WTC11 (cell line): ENCODE measurements around the gene BAG3. TPM values are rescaled to one million over a fixed set of nuclear protein-coding genes. Genes with fewer than 3 reads are reported as not detected.
A peak's percentile ranks its signal among the peaks of the same experiment; 100 is the strongest.

ENCODE experiments used
- ATAC-seq: fragments of 200-7000 bp; cut with Tn5 transposase; 2 replicates; pipeline ENCODE4 v1.10.0; 2021; ENCODE audit warnings: mild to moderate bottlenecking, moderate library complexity
- CTCF ChIA-PET: fragments of 300-600 bp; sonication (Branson Sonifier 250); formaldehyde crosslinking; loops from one replicate; lab custom pipeline; 2021; ENCODE audit warnings: antibody characterized with exemption; lab: Charles Lee
- POLR2A ChIA-PET: fragments of 350-600 bp; sonication (Branson Sonifier 250); formaldehyde crosslinking; loops from one replicate; lab custom pipeline; 2021; ENCODE audit warnings: antibody characterized with exemption; lab: Charles Lee
- DNase-seq: peaks from one replicate; pipeline ENCODE4 v3.0.0; 2021; ENCODE audit warnings: low spot score
- H3K27ac Mint-ChIP-seq: 2 replicates; pipeline ENCODE4 v1.8.0; 2021; ENCODE audit warnings: mixed read lengths
- H3K27me3 Mint-ChIP-seq: 2 replicates; pipeline ENCODE4 v1.8.0; 2021; ENCODE audit warnings: low read depth, mild to moderate bottlenecking, moderate library complexity, mixed read lengths
- H3K36me3 Mint-ChIP-seq: 2 replicates; pipeline ENCODE4 v1.8.0; 2021; ENCODE audit warnings: mixed read lengths
- H3K4me1 Mint-ChIP-seq: 2 replicates; pipeline ENCODE4 v1.8.0; 2022; ENCODE audit warnings: mixed read lengths
- H3K4me3 Mint-ChIP-seq: 2 replicates; pipeline ENCODE4 v1.8.0; 2021; ENCODE audit warnings: mild to moderate bottlenecking, moderate library complexity, mixed read lengths
- H3K9me3 Mint-ChIP-seq: 2 replicates; pipeline ENCODE4 v1.8.0; 2021; ENCODE audit warnings: mixed read lengths
- ATF3 ChIP-seq: sonication (generic); formaldehyde crosslinking; conservative IDR thresholded peaks from 2 replicates; pipeline ENCODE4 v1.8.1; 2022; ENCODE audit warnings: mild to moderate bottlenecking, missing genetic modification reagents
- CREM ChIP-seq: sonication (generic); formaldehyde crosslinking; IDR thresholded peaks from 2 replicates; pipeline ENCODE4 v1.8.1; 2022; ENCODE audit warnings: mild to moderate bottlenecking, missing genetic modification reagents, moderate library complexity
- ELF4 ChIP-seq: sonication (generic); formaldehyde crosslinking; IDR thresholded peaks from 2 replicates; pipeline ENCODE4 v1.8.1; 2022; ENCODE audit warnings: low read depth, mild to moderate bottlenecking, moderate library complexity, missing genetic modification reagents
- EMX1 ChIP-seq: fragments of 250-450 bp; sonication (Bioruptor Pico); IDR thresholded peaks from 2 replicates; pipeline ENCODE4 v1.8.0; 2021; ENCODE audit warnings: mild to moderate bottlenecking
- ERG ChIP-seq: fragments of 250-450 bp; sonication (Bioruptor Pico); IDR thresholded peaks from 2 replicates; pipeline ENCODE4 v1.8.0; 2021; ENCODE audit warnings: mild to moderate bottlenecking
- ETV6 ChIP-seq: sonication (generic); formaldehyde crosslinking; IDR thresholded peaks from 2 replicates; pipeline ENCODE4 v1.8.1; 2022; ENCODE audit warnings: mild to moderate bottlenecking, missing genetic modification reagents
- FOXK1 ChIP-seq: sonication (generic); formaldehyde crosslinking; IDR thresholded peaks from 2 replicates; pipeline ENCODE4 v1.8.0; 2022; ENCODE audit warnings: mild to moderate bottlenecking, moderate library complexity, missing genetic modification reagents
- GRHL2 ChIP-seq: fragments of 250-450 bp; sonication (Bioruptor Pico); IDR thresholded peaks from 2 replicates; pipeline ENCODE4 v1.8.0; 2022; ENCODE audit warnings: mild to moderate bottlenecking, moderate library complexity; ENCODE audit not compliant: insufficient replicate concordance, severe bottlenecking
- MAX ChIP-seq: sonication (generic); formaldehyde crosslinking; IDR thresholded peaks from 2 replicates; pipeline ENCODE4 v1.8.0; 2022; ENCODE audit warnings: mild to moderate bottlenecking, missing genetic modification reagents
- NR3C1 ChIP-seq: sonication (generic); formaldehyde crosslinking; conservative IDR thresholded peaks from 2 replicates; pipeline ENCODE4 v1.8.1; 2023; ENCODE audit warnings: low read depth, mild to moderate bottlenecking, missing genetic modification reagents
- SMAD3 ChIP-seq: sonication (generic); formaldehyde crosslinking; IDR thresholded peaks from 2 replicates; pipeline ENCODE4 v1.8.0; 2022; ENCODE audit warnings: missing genetic modification reagents, mild to moderate bottlenecking, borderline replicate concordance
- TEAD1 ChIP-seq: sonication (generic); formaldehyde crosslinking; IDR thresholded peaks from 2 replicates; pipeline ENCODE4 v1.8.0; 2022; ENCODE audit warnings: mild to moderate bottlenecking, missing genetic modification reagents
- TP53 ChIP-seq: sonication (generic); formaldehyde crosslinking; IDR thresholded peaks from 2 replicates; pipeline ENCODE4 v1.8.1; 2023; ENCODE audit warnings: mild to moderate bottlenecking, missing genetic modification reagents
- ZNF263 ChIP-seq: sonication (generic); formaldehyde crosslinking; IDR thresholded peaks from 2 replicates; pipeline ENCODE4 v1.8.1; 2022; ENCODE audit warnings: low read depth, mild to moderate bottlenecking, moderate library complexity, missing genetic modification reagents
- total RNA-seq: library from RNA; stranded (reverse); gene quantifications from 3 replicates; pipeline ENCODE4 v1.2.3, GENCODE V29; 2021
- TF ChIP-seq, protein P1 (sequence below): sonication (generic); formaldehyde crosslinking; IDR thresholded peaks from 2 replicates; pipeline ENCODE4 v1.8.1; 2022; ENCODE audit warnings: low read depth, missing genetic modification reagents, borderline replicate concordance
- TF ChIP-seq, protein P2 (sequence below): sonication (generic); formaldehyde crosslinking; IDR thresholded peaks from 2 replicates; pipeline ENCODE4 v1.8.1; 2022; ENCODE audit warnings: mild to moderate bottlenecking, missing genetic modification reagents, moderate library complexity, borderline replicate concordance
- TF ChIP-seq, protein P3 (sequence below): sonication (generic); formaldehyde crosslinking; IDR thresholded peaks from 2 replicates; pipeline ENCODE4 v1.8.0; 2022; ENCODE audit warnings: mild to moderate bottlenecking, missing genetic modification reagents
- TF ChIP-seq, protein P4 (sequence below): fragments of 250-450 bp; sonication (Bioruptor Pico); IDR thresholded peaks from 2 replicates; pipeline ENCODE4 v1.9.0; 2021; ENCODE audit warnings: mild to moderate bottlenecking
- TF ChIP-seq, protein P5 (sequence below): sonication (generic); formaldehyde crosslinking; conservative IDR thresholded peaks from 2 replicates; pipeline ENCODE4 v1.8.1; 2023; ENCODE audit warnings: mild to moderate bottlenecking, low read depth, missing genetic modification reagents, moderate library complexity
- TF ChIP-seq, protein P6 (sequence below): sonication (generic); formaldehyde crosslinking; IDR thresholded peaks from 2 replicates; pipeline ENCODE4 v1.8.1; 2022; ENCODE audit warnings: low read depth, mild to moderate bottlenecking, moderate library complexity, missing genetic modification reagents, borderline replicate concordance

BAG3 gene
- total RNA-seq, 1 experiment from 2014 or later: 15.7 TPM

DNA sequence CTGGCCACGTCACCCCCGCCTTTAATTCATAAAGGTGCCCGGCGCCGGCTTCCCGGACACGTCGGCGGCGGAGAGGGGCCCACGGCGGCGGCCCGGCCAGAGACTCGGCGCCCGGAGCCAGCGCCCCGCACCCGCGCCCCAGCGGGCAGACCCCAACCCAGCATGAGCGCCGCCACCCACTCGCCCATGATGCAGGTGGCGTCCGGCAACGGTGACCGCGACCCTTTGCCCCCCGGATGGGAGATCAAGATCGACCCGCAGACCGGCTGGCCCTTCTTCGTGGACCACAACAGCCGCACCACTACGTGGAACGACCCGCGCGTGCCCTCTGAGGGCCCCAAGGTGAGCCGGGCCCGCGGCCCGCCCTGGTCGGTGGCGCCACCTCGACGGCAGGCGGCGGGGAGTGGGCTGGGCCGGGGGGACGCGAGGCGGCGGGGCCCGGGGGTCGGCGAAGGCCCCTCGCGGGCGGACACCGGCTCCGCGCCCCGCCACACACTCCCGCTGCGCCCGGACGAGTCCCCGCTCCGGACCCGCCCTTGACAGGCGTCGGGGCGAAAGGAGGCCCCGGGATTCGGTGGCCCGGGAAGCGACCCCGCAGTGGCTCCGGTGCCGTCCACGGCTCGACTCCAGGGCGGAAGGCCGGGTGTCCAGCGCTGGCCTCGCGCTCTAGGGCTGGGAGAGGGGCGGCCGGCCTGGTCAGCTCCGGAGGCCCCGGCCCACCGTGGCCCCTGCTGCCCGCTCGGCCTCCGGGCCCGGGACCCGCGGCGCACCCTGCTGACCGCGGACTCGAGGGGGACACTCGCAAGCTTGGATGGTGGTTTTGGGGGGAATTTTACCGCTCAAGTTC, 557 bp downstream of the BAG3 start (continued):
- TF ChIP-seq CREM (CRISPR knock-in tag): 0 out of 2 replicates have a peak, but pooled peaks have one; percentile 9
- no peak for TF ChIP-seq ELF4 (CRISPR knock-in tag)
- TF ChIP-seq GRHL2: no peak
- TF ChIP-seq, protein P1, sequence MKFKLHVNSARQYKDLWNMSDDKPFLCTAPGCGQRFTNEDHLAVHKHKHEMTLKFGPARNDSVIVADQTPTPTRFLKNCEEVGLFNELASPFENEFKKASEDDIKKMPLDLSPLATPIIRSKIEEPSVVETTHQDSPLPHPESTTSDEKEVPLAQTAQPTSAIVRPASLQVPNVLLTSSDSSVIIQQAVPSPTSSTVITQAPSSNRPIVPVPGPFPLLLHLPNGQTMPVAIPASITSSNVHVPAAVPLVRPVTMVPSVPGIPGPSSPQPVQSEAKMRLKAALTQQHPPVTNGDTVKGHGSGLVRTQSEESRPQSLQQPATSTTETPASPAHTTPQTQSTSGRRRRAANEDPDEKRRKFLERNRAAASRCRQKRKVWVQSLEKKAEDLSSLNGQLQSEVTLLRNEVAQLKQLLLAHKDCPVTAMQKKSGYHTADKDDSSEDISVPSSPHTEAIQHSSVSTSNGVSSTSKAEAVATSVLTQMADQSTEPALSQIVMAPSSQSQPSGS (CRISPR knock-in tag): no peak
- TF ChIP-seq, protein P2, sequence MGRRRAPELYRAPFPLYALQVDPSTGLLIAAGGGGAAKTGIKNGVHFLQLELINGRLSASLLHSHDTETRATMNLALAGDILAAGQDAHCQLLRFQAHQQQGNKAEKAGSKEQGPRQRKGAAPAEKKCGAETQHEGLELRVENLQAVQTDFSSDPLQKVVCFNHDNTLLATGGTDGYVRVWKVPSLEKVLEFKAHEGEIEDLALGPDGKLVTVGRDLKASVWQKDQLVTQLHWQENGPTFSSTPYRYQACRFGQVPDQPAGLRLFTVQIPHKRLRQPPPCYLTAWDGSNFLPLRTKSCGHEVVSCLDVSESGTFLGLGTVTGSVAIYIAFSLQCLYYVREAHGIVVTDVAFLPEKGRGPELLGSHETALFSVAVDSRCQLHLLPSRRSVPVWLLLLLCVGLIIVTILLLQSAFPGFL (CRISPR knock-in tag): no peak
- no peak for TF ChIP-seq SMAD3 (CRISPR knock-in tag)
- TF ChIP-seq ERG (CRISPR knock-in tag): no peak
- no peak for TF ChIP-seq TEAD1
- 0 out of 2 replicates have a peak, but pooled peaks have one; percentile 4 for TF ChIP-seq MAX
- no peak; the same call in 1 of the 2 replicates for TF ChIP-seq FOXK1
- TF ChIP-seq ATF3: no peak
- 0 out of 2 replicates have a peak, but pooled peaks have one; percentile 23 for TF ChIP-seq ETV6
- TF ChIP-seq, protein P3, sequence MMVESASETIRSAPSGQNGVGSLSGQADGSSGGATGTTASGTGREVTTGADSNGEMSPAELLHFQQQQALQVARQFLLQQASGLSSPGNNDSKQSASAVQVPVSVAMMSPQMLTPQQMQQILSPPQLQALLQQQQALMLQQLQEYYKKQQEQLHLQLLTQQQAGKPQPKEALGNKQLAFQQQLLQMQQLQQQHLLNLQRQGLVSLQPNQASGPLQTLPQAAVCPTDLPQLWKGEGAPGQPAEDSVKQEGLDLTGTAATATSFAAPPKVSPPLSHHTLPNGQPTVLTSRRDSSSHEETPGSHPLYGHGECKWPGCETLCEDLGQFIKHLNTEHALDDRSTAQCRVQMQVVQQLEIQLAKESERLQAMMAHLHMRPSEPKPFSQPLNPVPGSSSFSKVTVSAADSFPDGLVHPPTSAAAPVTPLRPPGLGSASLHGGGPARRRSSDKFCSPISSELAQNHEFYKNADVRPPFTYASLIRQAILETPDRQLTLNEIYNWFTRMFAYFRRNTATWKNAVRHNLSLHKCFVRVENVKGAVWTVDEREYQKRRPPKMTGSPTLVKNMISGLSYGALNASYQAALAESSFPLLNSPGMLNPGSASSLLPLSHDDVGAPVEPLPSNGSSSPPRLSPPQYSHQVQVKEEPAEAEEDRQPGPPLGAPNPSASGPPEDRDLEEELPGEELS (CRISPR knock-in tag): 0 out of 2 replicates have a peak, but pooled peaks have one; percentile 18
- TF ChIP-seq, all 79 proteins: peak for 5

DNA sequence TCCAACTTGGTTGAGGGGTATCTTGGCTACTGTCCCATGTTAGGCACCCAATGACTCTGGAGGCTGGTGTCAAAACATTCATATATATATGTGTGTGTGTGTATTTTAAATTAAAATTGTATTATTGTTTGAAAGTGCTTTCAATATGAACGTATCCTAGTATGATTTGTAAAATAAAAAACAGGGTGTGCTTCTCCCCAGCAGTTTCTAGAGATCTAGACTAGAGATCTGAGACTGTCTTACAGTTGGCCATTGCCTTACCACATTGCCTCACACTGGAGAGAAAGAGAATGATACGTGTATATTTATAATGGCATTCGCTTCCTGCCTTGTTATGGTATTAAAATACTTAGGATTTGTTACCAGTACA, 1.2 kb downstream of the BAG3 start:
- Mint-ChIP-seq H3K36me3 (no peaks in the 10 kb centered on the region), H3K4me1 (peaks cover 40% of the 10 kb centered on the region), H3K27me3 (no peaks in the 10 kb centered on the region; the same call in 1 of the 2 replicates), H3K9me3 (no peaks in the 10 kb centered on the region), H3K27ac (no peak overlapping the region), H3K4me3 (peak overlapping the region; percentile 71)
- ChIA-PET POLR2A (no interaction called here), CTCF (interaction anchor here (0.6 to 1.4 kb wide), 2 partner anchors 50 to 570 kb away, joined by 3 to 4 read pairs; no protein-coding TSS in a partner anchor)
- DNase-seq: no peak
- no peak for ATAC-seq
- TF ChIP-seq NR3C1: no peak
- TF ChIP-seq ATF3: no peak
- TF ChIP-seq EMX1: no peak
- TF ChIP-seq, protein P4, sequence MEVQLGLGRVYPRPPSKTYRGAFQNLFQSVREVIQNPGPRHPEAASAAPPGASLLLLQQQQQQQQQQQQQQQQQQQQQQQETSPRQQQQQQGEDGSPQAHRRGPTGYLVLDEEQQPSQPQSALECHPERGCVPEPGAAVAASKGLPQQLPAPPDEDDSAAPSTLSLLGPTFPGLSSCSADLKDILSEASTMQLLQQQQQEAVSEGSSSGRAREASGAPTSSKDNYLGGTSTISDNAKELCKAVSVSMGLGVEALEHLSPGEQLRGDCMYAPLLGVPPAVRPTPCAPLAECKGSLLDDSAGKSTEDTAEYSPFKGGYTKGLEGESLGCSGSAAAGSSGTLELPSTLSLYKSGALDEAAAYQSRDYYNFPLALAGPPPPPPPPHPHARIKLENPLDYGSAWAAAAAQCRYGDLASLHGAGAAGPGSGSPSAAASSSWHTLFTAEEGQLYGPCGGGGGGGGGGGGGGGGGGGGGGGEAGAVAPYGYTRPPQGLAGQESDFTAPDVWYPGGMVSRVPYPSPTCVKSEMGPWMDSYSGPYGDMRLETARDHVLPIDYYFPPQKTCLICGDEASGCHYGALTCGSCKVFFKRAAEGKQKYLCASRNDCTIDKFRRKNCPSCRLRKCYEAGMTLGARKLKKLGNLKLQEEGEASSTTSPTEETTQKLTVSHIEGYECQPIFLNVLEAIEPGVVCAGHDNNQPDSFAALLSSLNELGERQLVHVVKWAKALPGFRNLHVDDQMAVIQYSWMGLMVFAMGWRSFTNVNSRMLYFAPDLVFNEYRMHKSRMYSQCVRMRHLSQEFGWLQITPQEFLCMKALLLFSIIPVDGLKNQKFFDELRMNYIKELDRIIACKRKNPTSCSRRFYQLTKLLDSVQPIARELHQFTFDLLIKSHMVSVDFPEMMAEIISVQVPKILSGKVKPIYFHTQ (CRISPR knock-in tag): no peak
- TF ChIP-seq, protein P5, sequence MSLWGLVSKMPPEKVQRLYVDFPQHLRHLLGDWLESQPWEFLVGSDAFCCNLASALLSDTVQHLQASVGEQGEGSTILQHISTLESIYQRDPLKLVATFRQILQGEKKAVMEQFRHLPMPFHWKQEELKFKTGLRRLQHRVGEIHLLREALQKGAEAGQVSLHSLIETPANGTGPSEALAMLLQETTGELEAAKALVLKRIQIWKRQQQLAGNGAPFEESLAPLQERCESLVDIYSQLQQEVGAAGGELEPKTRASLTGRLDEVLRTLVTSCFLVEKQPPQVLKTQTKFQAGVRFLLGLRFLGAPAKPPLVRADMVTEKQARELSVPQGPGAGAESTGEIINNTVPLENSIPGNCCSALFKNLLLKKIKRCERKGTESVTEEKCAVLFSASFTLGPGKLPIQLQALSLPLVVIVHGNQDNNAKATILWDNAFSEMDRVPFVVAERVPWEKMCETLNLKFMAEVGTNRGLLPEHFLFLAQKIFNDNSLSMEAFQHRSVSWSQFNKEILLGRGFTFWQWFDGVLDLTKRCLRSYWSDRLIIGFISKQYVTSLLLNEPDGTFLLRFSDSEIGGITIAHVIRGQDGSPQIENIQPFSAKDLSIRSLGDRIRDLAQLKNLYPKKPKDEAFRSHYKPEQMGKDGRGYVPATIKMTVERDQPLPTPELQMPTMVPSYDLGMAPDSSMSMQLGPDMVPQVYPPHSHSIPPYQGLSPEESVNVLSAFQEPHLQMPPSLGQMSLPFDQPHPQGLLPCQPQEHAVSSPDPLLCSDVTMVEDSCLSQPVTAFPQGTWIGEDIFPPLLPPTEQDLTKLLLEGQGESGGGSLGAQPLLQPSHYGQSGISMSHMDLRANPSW (CRISPR knock-in tag): no peak
- TF ChIP-seq, protein P6, sequence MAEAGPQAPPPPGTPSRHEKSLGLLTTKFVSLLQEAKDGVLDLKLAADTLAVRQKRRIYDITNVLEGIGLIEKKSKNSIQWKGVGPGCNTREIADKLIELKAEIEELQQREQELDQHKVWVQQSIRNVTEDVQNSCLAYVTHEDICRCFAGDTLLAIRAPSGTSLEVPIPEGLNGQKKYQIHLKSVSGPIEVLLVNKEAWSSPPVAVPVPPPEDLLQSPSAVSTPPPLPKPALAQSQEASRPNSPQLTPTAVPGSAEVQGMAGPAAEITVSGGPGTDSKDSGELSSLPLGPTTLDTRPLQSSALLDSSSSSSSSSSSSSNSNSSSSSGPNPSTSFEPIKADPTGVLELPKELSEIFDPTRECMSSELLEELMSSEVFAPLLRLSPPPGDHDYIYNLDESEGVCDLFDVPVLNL (CRISPR knock-in tag): no peak
- TF ChIP-seq SMAD3 (CRISPR knock-in tag): no peak
- no peak for TF ChIP-seq TP53
- no peak for TF ChIP-seq ZNF263
